ENCODE data around the gene MYH3.

MYH3 gene

DNA sequence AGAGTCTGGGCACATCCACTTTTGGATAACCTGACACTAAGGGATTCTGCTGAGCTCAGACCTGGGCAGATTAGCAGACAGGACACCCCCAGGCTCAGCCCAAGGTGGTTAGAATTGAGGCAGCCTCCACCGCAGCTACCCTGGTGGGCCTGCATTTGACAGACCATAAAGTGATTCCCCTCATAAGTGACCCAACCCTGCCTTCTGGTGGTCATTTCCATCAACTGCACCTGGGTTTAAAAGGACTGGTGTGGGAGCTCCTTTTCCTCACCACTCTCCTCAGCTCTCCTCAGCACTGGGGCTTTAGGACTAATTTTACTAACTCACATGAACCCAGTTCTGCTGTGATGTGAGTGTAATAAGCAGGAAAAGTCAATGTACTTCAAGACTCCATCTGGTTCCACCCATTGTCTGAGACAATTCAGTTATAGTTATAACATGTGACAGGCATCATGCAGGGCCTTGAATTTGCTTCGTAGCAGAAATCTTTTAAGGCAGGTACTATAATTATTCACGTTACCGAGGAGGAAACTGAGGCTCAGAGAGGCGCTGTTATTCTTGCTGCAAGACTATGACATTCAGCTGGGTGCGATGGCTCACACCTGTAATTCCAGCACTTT lies 42.5 kb downstream of the MYH3 start:
- no peak for TF ChIP-seq ZFX (IDR thresholded peaks at IDR 0.05; ENCODE audit: borderline replicate concordance)
- TF ChIP-seq, protein P1, sequence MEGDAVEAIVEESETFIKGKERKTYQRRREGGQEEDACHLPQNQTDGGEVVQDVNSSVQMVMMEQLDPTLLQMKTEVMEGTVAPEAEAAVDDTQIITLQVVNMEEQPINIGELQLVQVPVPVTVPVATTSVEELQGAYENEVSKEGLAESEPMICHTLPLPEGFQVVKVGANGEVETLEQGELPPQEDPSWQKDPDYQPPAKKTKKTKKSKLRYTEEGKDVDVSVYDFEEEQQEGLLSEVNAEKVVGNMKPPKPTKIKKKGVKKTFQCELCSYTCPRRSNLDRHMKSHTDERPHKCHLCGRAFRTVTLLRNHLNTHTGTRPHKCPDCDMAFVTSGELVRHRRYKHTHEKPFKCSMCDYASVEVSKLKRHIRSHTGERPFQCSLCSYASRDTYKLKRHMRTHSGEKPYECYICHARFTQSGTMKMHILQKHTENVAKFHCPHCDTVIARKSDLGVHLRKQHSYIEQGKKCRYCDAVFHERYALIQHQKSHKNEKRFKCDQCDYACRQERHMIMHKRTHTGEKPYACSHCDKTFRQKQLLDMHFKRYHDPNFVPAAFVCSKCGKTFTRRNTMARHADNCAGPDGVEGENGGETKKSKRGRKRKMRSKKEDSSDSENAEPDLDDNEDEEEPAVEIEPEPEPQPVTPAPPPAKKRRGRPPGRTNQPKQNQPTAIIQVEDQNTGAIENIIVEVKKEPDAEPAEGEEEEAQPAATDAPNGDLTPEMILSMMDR (IDR thresholded peaks at IDR 0.05), result peak; percentile 78
- H3K27ac ChIP-seq, result no peak overlapping the region

DNA sequence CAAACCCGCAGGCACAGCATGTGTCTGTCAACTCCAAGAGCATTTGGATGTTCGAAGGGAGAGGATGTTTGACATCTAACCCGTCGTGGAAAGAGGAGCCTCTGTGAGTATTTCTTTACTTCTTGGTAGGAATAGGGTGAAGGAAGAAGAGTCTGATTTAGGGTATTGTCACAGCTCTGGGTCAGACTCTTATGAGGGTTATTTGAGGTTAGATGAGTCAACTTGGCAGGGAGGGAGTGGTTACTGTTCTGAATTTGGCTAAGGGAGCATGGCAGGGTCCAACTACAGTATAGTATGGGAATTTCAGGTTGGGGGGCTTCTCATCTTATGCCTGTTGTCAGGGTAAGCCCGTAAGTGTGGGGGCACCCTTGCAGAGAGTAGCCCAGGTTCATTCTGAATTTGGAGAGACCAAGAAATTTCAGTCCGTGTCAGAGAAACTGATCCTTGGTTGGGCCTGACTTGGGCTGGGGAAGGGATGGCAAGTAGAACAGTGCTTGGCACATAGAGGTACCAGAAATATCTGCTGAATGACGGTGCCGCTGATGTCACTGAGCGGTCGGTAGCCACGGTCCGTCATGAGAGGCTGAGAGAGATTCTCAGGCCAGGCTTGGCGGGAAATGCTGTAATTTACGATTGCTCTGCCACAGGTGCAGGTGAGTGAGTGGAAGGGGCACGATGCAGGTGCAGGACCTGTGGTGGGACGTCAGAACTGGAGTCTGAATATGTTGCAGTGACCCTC lies 43.2 kb downstream of the MYH3 start:
- H3K27ac ChIP-seq, result no peak overlapping the region
- TF ChIP-seq ZFX (IDR thresholded peaks at IDR 0.05; ENCODE audit: borderline replicate concordance), result no peak
- TF ChIP-seq, protein P1 (IDR thresholded peaks at IDR 0.05), result no peak

DNA sequence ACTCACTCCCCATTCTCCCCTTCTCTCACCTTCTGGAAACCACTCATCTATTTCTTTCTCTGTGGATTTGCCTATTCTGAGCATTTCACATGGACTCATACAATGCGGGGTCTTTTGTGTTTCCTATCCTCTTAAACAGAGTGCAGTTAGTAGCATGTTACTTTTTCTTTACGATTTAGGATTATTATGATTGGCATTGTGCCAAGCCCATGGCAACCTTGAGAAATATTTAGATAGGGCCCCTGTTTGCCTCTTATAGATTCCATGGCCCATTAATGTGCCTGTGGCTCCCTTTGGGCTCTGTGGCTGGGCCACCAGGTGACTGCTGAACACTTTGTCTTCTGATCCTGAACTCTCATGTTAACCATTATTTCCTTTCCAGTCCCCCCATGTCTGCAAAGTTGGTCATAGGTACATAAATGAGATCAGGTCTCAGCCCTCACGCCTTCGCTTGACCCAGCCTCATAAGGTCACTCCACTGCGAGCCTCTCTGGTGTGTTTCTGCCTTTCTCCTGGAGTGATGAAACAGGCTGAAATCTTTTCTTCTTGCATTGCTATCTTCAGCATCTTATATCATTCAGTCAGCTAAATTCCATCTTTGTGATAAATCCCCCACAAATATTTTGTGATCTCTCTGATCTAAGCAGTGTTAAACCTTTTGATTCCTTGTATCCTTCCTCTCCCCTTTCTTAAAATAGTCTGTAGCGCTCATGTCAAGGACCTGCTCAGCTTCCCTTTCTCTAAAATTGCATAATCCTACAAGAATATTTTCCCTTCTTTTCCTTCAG lies 44.0 kb downstream of the MYH3 start:
- TF ChIP-seq, protein P1 (IDR thresholded peaks at IDR 0.05), result no peak
- no peak for TF ChIP-seq ZFX (IDR thresholded peaks at IDR 0.05; ENCODE audit: borderline replicate concordance)
- no peak overlapping the region for H3K27ac ChIP-seq

DNA sequence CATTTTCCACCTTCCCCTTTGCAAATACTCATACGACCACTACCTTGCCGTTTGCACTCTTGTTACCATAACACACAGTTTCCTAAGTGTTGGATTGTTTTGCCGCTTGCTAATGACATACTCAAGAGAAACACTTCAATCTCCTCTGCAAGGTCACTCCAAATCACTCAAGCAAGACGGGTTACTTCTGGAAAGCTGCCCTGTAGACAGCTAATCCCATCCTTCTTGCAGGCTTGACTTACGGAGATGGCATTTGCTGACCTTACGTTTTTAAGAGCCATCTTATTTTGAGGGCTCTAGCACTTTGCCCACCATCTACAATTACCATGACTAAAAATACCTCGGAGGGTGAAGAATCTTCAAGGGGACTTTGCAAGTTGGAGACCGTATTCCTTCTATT lies 46.2 kb downstream of the MYH3 start:
- TF ChIP-seq, protein P1 (IDR thresholded peaks at IDR 0.05), result no peak
- TF ChIP-seq ZFX (IDR thresholded peaks at IDR 0.05; ENCODE audit: borderline replicate concordance), result no peak
- H3K27ac ChIP-seq, result no peak overlapping the region

DNA sequence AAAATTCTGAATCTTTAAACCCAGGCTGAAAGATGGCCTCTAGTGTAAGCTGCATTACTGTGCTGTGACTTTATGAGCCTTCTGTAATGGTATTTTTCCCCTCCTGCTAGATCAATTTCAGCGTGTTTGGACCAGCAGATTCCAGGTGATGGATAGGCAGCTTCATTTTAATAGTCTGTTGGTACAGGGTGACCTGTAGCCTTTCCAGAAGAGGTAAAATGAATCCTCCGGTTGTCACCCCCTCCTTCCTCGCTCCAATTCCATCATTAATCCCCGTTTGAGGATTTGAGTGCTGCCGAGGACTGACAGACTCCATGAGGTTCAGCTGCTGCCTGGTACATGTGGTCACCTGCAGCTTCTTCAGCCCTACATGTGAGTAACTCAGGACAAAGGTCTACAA lies 48.9 kb downstream of the MYH3 start:
- TF ChIP-seq, protein P1 (IDR thresholded peaks at IDR 0.05), result no peak
- TF ChIP-seq ZFX (IDR thresholded peaks at IDR 0.05; ENCODE audit: borderline replicate concordance), result no peak
- H3K27ac ChIP-seq, result no peak overlapping the region

DNA sequence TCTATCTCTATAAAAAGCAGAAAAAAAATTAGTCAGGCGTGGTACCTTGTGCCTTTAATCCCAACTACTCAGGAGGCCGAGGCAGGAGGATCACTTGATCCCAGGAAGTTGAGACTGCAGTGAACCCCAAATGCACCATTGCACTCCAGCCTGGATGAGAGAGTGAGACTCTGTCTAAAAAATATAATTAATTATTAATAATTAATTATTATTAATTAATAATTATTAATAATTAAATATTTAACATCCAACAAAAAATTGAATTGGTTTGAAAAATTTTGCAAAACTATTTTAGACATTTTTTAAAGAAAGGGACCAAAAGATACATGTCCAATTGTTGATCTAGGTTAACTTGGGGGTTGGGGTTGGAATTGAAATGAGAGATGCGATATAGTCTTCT lies 51.0 kb downstream of the MYH3 start:
- H3K27ac ChIP-seq, result no peak overlapping the region
- no peak for TF ChIP-seq ZFX (IDR thresholded peaks at IDR 0.05; ENCODE audit: borderline replicate concordance)
- TF ChIP-seq, protein P1 (IDR thresholded peaks at IDR 0.05), result no peak
